HG02678 (cell line): ENCODE measurements around the gene FOXP4.
A peak's percentile ranks its signal among the peaks of the same experiment; 100 is the strongest.

Experiments
- ATAC-seq: cut with Tn5 transposase; IDR thresholded peaks from one replicate; pipeline ENCODE4 v1.9.1; 2021; ENCODE audit warnings: mild to moderate bottlenecking, moderate library complexity; ENCODE audit not compliant: unreplicated experiment

Gene FOXP4

GRCh38 chr6:41519745-41520699 is 26.2 kb upstream of the FOXP4 start:
- no peak for ATAC-seq

GRCh38 chr6:41522780-41523548 is 23.2 kb upstream of the FOXP4 start:
- ATAC-seq = no peak

DNA sequence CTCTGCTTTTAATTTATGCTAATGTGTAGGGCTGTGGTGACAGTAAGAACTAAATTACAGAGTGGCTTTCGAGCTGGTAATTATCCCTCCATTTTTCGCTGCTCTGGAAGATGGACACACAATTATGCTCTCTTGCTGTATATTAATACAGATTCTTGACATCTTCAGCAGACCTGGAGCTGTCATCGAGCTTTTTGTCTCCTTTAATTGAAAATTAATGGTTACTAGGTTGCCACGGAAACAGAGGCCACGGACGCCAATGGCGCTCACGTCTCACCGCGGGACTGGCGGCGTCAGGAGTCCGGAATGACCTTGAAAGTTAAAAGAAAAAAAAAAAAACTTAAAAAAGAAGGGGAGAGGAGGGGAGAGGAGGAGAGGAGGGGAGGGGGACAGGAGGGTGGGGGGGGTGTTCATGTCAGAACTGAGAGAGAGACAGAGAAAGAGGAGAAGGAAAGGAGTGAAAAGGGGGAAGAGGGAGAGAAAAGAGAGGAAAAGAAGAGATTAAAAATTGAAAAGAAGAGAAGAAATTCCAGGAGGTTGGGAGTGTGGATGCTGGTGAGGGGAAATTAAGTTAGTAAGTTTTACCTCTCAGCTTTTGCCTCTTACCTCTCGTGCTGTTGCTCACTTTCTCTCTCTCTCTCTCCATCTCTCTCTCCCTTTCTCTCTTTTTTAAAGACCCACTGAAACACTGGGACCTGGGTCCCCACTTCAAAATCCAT is 22.1 kb upstream of the FOXP4 start:
- ATAC-seq = no peak

DNA sequence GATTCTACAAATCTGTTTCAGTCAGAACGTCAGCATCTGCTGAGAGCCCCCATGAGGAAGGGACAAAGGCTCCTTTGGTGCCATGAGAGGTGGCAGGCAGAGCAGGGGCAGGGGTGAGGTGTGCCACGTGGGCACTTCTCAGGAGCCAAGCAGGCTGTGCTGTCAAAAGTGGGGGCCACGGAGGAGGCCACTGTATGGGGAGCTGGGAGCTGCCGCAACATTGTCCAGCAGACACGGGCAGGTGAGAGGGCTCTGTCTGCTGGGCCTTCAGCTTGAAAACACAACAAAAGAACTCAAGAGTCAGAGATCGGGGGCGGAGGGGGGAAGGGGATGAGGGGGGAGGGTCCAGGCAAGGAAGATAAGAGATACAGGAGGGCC is 21.6 kb upstream of the FOXP4 start:
- ATAC-seq = no peak

- no peak for ATAC-seq
These were observed 18.3 kb upstream of the FOXP4 start for GRCh38 chr6:41527721-41528408.

GRCh38 chr6:41528409-41528963 is 17.7 kb upstream of the FOXP4 start:
- ATAC-seq = no peak

- no peak for ATAC-seq
These were observed 17.1 kb upstream of the FOXP4 start for GRCh38 chr6:41529049-41529448.

DNA sequence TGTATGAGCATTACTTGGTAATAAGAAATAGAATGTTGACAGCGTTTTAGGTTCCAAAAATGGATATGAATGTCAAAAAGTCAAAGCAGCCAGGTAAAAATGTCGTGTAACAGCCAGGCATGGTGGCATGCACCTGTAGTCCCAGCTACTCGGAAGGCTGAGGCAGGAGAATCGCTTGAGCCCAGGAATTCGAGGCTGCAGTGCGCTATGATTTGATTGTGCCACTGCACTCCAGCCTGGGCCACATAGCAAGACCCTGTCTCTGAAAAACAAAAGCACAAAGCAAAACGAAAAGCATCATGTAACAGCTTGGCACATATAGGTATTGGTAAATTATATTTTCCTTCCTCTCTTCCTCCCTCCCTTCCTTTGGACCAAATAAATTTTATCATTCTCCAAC is 16.2 kb upstream of the FOXP4 start:
- ATAC-seq = no peak

- no peak for ATAC-seq
These were observed 15.7 kb upstream of the FOXP4 start for GRCh38 chr6:41530476-41530875.

- no peak for ATAC-seq
These were observed 15.2 kb upstream of the FOXP4 start for GRCh38 chr6:41531016-41531415.

DNA sequence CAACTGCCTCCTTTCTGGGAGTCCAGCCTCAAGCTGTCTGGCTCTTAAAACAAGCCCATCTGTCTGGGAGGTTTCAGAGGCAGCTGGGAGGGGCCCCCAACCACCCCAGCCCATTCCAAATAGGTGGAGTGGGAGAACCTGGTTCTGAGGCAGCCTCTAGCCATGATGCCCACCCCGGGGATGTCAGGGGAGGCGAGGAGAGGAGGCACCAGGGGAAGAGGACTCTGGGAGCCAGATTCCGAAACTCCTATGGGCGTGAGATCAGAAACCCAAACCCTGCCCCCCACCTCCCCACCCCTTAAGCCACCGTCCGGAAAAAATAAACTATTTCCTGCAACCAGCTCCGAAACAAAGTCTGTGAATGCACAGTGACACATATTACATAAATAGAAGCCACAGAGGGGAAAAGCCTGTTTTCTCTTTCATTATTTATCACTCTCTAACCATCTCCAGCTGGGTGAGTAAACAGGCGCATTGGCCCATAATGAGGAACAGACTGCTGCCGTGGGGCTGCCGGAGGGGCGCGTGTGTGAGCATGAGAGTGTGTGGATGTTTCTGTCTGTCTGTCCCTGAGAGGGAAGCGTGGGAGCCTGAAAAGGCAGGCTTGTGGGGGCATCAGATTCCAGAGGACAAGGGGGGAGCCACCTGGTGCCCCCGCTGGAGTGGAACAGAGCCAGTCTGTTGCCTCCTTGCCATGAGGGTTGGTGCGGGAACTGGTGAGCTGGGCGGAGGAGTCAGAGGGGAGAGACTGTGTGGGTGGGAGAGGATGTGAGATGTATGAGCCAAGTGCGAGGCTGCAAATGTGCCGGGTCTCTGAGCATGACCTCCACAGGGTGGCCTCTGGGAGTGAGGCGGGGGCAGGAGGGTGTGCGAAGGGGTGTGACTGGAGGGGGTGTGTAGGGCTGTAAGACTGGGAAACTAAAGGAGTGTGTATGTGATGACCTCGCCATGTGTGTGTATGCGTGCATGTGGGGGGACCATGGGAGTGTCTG is 14.3 kb upstream of the FOXP4 start:
- ATAC-seq = peak; percentile 88

- ATAC-seq = no peak
These were observed 10.4 kb upstream of the FOXP4 start for GRCh38 chr6:41535766-41536165.

- no peak for ATAC-seq
These were observed 9.1 kb upstream of the FOXP4 start for GRCh38 chr6:41536795-41537758.

DNA sequence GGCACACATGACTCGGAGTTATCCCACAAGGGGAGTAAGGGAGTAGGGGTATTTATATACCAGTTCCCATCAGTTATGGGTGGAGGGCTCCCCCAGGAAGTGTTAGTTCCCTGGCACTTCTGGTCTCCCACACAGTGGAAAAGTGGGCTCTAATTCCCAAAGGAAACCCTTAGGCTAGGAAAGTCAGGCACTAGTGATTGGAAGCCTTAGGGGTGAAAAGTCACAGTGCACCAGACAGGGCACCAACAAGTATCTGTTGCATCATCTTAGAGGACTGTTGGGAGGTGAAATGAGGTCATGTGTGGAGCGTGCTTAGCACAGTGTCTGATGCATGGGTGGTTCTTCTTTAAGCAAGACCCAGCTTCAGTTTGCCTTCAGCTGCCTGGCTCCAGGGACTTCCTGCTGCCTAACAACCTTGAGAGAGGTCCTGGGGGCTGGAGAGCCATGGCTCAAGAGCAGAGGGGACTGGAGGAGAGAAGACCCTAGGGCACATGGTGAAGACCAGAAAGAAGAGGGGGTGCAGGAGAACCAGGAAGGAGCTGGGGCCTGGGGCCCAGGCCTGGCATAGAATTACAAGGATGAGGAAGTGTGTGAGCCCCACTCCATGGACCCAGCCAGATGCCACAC is 7.5 kb upstream of the FOXP4 start:
- no peak for ATAC-seq

DNA sequence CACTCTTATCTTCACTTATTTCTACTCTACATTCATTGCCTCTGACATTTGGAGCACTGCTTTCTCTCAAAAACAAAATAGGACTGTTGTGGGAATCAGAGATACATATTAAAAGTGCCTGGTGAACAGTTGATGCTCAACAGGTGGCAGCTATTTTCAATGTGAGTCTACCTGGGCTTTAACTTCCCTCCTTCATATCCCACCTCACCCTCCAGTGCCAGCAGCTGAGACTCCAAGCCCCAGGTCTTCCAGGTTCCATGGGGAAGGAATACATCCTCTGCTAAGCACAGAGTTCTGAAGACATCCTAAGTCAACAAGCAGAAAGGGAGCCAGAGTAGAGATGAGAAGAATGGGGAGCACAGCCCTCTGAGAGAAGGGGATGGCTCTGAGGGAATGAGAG is 7.0 kb upstream of the FOXP4 start:
- no peak for ATAC-seq

- no peak for ATAC-seq
These were observed 4.8 kb upstream of the FOXP4 start for GRCh38 chr6:41541364-41541763.

GRCh38 chr6:41543087-41543486 is 3.1 kb upstream of the FOXP4 start:
- no peak for ATAC-seq

DNA sequence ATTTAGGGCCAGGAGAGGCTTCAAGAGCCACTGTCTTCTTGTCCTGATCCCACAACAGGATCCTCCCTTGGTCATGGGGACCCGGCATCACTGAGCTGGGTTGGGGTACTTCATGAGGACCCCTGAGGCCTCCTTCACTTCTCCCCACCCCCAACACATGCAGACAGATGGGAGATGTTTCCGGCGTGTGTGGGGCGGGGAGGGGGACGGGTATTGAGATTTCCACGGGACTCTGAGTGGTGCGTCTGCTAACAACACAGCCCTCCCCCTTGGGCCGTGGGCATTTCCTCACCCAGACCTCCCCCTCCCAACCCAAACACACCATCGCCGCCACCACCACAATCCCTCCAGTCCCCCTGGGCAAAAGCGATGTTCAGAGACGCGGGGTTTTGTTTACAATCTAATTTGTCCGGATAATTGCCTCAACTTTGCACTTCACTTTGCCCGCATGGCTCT is 906 bp upstream of the FOXP4 start:
- ATAC-seq = no peak
